K562 (cell line): ENCODE results near the gene PTGES3. TPM values are rescaled to one million over a fixed set of nuclear protein-coding genes. Genes with fewer than 3 reads are reported as not detected.

ENCODE experiments used
- ATAC-seq: fragments of 200-7000 bp; cut with Tn5 transposase; 3 replicates; pipeline ENCODE4 v1.9.1; 2020; ENCODE audit warnings: moderate library complexity
- BruUV-seq: library from RNA; stranded (reverse); fragments of 400-500 nt; replicated peaks from 2 replicates; lab custom pipeline; 2021; lab: Mats Ljungman, UMichigan
- CTCF ChIA-PET: fragments of 300-600 bp; formaldehyde crosslinking; extraction: SDS; loops from one replicate; lab custom pipeline; 2021; ENCODE audit warnings: low intra/inter-chr PET ratio; lab: Yijun Ruan, JAX
- POLR2A ChIA-PET: fragments of 300-600, 350-650 bp; sonication (Branson Sonifier 250); formaldehyde crosslinking; extraction: SDS; loops from one replicate; lab custom pipeline; 2021; ENCODE audit warnings: antibody characterized with exemption, inconsistent platforms; lab: Yijun Ruan, JAX
- DNase-seq, 4 experiments: peaks; one replicate each; pipeline versions ENCODE4 v3.0.0 to v3.0.0-alpha.2; 2011 to 2018; ENCODE audit warnings: low spot score in 3 of 4, mixed read lengths in 3 of 4; ENCODE audit errors: extremely low read depth in 1 of 4
- FAIRE-seq: peaks from 2 replicates; lab custom pipeline; 2011; peaks lifted over from hg19 to GRCh38; lab: Jason Lieb, UNC
- H2AFZ ChIP-seq: 2 replicates; pipeline ENCODE4 v1.6.0; 2011; ENCODE audit warnings: low read depth, low read length, control low read depth, inconsistent platforms
- H3K27ac ChIP-seq: fragments of 200-600 bp; 3 replicates; pipeline ENCODE4 v1.8.0; 2011; ENCODE audit warnings: low read depth, mild to moderate bottlenecking, control low read depth, inconsistent platforms, low read length, moderate library complexity, mixed read lengths; ENCODE audit errors: extremely low read depth
- H3K27me3 ChIP-seq, 2 experiments: fragments of 300-600 bp in 1 of 2; 2 replicates in 1 of 2; 3 replicates in 1 of 2; pipeline versions ENCODE4 v1.6.0 to v1.8.0; 2011; ENCODE audit warnings: inconsistent platforms in 2 of 2, low read length in 2 of 2, mild to moderate bottlenecking in 1 of 2, mixed read lengths in 1 of 2, moderate library complexity in 1 of 2; ENCODE audit not compliant: control insufficient read depth in 2 of 2, insufficient read depth in 2 of 2
- H3K36me3 ChIP-seq: fragments of 300-600 bp; 3 replicates; pipeline ENCODE4 v1.8.0; 2011; ENCODE audit warnings: mild to moderate bottlenecking, low read length, inconsistent platforms; ENCODE audit not compliant: control insufficient read depth, insufficient read depth
- H3K4me1 ChIP-seq, 2 experiments: fragments of 200-600 bp in 1 of 2; replicated peaks in 1 of 2; 2 replicates in 1 of 2; 3 replicates in 1 of 2; pipeline versions ENCODE4 v1.5.1 to v1.8.0; 2011; ENCODE audit warnings: inconsistent platforms in 2 of 2, low read length in 2 of 2, mild to moderate bottlenecking in 1 of 2, mixed read lengths in 1 of 2, moderate library complexity in 1 of 2; ENCODE audit not compliant: control insufficient read depth in 2 of 2, insufficient read depth in 2 of 2
- H3K4me2 ChIP-seq: 2 replicates; pipeline ENCODE4 v1.6.1; 2011; ENCODE audit warnings: low read length, control low read depth, inconsistent platforms, mixed read lengths; ENCODE audit not compliant: insufficient read depth
- H3K4me3 ChIP-seq: fragments of 200-600 bp; sonication (generic), shearing (Covaris generic); 2 replicates; pipeline ENCODE4 v1.5.1; 2016; ENCODE audit warnings: control low read depth, inconsistent platforms
- H3K79me2 ChIP-seq: fragments of 200-600 bp; 3 replicates; pipeline ENCODE4 v1.8.0; 2011; ENCODE audit warnings: low read length, inconsistent platforms; ENCODE audit not compliant: control insufficient read depth, insufficient read depth
- H3K9ac ChIP-seq, 2 experiments: 2 replicates each; pipeline versions ENCODE4 v1.6.0 to v1.6.1; 2011; ENCODE audit warnings: low read depth in 2 of 2, low read length in 2 of 2, control low read depth in 1 of 2, inconsistent platforms in 1 of 2, mild to moderate bottlenecking in 1 of 2, mixed read lengths in 1 of 2; ENCODE audit not compliant: insufficient read depth in 1 of 2
- H3K9me1 ChIP-seq: one replicate; pipeline ENCODE4 v1.6.0; 2011; ENCODE audit warnings: inconsistent platforms, mild to moderate bottlenecking, low read length, moderate library complexity; ENCODE audit not compliant: control insufficient read depth, insufficient read depth
- H3K9me3 ChIP-seq: replicated peaks from 2 replicates; pipeline ENCODE4 v1.5.1; 2011; ENCODE audit warnings: low read depth, low read length, inconsistent platforms; ENCODE audit not compliant: control insufficient read depth, insufficient read depth
- H4K20me1 ChIP-seq: replicated peaks from 2 replicates; pipeline ENCODE4 v1.6.1; 2011; ENCODE audit warnings: low read length, inconsistent platforms, mixed read lengths; ENCODE audit not compliant: control insufficient read depth, insufficient read depth
- ASH1L ChIP-seq: fragments of 450-650 bp; IDR thresholded peaks from 2 replicates; pipeline ENCODE4 v1.6.1; 2018; ENCODE audit warnings: borderline replicate concordance, mild to moderate bottlenecking, low read depth; ENCODE audit not compliant: partially characterized antibody
- CXXC5 ChIP-seq: fragments of 250-450 bp; sonication (Bioruptor Pico); IDR thresholded peaks from 2 replicates; pipeline ENCODE4 v1.8.0; 2022; ENCODE audit warnings: inconsistent platforms, mild to moderate bottlenecking, moderate library complexity
- HDAC8 ChIP-seq: fragments of 450-650 bp; IDR thresholded peaks from 2 replicates; pipeline ENCODE4 v1.6.1; 2016; ENCODE audit warnings: mild to moderate bottlenecking, missing genetic modification characterization, moderate library complexity, missing compliant biosample characterization
- KDM1A ChIP-seq, 2 experiments: fragments of 450-650 bp; IDR thresholded peaks; 2 replicates each; pipeline ENCODE4 v1.6.1; 2016; ENCODE audit warnings: mild to moderate bottlenecking in 2 of 2
- KDM4B ChIP-seq, 2 experiments: fragments of 450-650 bp in 1 of 2; sonication (generic) in 1 of 2; IDR thresholded peaks; 2 replicates each; pipeline ENCODE4 v1.6.1; 2016 to 2017; ENCODE audit warnings: borderline replicate concordance in 2 of 2, antibody characterized with exemption in 1 of 2, low read depth in 1 of 2, mild to moderate bottlenecking in 1 of 2
- NEUROD1 ChIP-seq: fragments of 150-350 bp; IDR thresholded peaks from 2 replicates; pipeline ENCODE4 v1.6.1; 2014; ENCODE audit warnings: borderline replicate concordance, low read length, low read depth; ENCODE audit not compliant: partially characterized antibody
- POLR2AphosphoS2 ChIP-seq: IDR thresholded peaks from 2 replicates; pipeline ENCODE4 v1.6.1; 2012; ENCODE audit warnings: low read length, improper control_type of control experiment
- POLR2G ChIP-seq: fragments of 200-400 bp; formaldehyde crosslinking; IDR thresholded peaks from 2 replicates; pipeline ENCODE4 v1.6.1; 2017; ENCODE audit warnings: low read depth, mild to moderate bottlenecking, antibody characterized with exemption, low read length, moderate library complexity
- POLR2H ChIP-seq: IDR thresholded peaks from 2 replicates; pipeline ENCODE4 v1.6.1; 2016; ENCODE audit warnings: missing genetic modification characterization, low read depth, mild to moderate bottlenecking, control low read depth, missing compliant biosample characterization, moderate library complexity
- POLR3A ChIP-seq: IDR thresholded peaks from 2 replicates; pipeline ENCODE4 v1.6.1; 2011; ENCODE audit warnings: borderline replicate concordance, mild to moderate bottlenecking, moderate library complexity; ENCODE audit not compliant: insufficient read length, insufficient read depth; ENCODE audit errors: extremely low read depth
- WGBS: fragments of 100-300 bp; shearing (Covaris generic); methylation state at CpG from one replicate; pipeline ENCODE4 v1.1.6; 2016; ENCODE audit warnings: low coverage, mixed read lengths; ENCODE audit not compliant: insufficient coverage; ENCODE audit errors: missing lambda C conversion rate; 5-methylcytosine and 5-hydroxymethylcytosine counted together
- in situ Hi-C: fragments of 300-500 bp; cut with MboI; formaldehyde crosslinking; loops from 4 replicates; pipeline ENCODE4 v1.15.0; 2018; ENCODE audit warnings: inconsistent platforms, mixed read lengths
- intact Hi-C: fragments of 100-400 bp; cut with micrococcal nuclease; formaldehyde crosslinking; loops from 2 replicates; pipeline ENCODE4 v1.14.2; 2022
- polyA plus RNA-seq, 8 experiments: library from polyadenylated mRNA; depleted of rRNA in 4 of 8; stranded (reverse) in 5 of 8; unstranded in 3 of 8; fragments of >200 nt; fragmentation: Nextera tagmentation in 2 of 8; fragmentation: Illumina TruSeq in 1 of 8; extraction: Ambion mirVana in 2 of 8; extraction: Trizol in 1 of 8; gene quantifications; 2 replicates each; pipeline versions ENCODE4 v1.2.1 to v1.2.3, GENCODE V29; 2011 to 2014; ENCODE audit warnings: inconsistent platforms in 1 of 8, missing spikeins in 1 of 8
- total RNA-seq, 7 experiments: library from RNA; depleted of rRNA in 6 of 7; stranded (reverse); fragments of >200 nt in 6 of 7; fragmentation: Illumina TruSeq in 2 of 7; extraction: Trizol in 2 of 7; gene quantifications; 2 replicates each; pipeline versions ENCODE4 v1.2.1 to v1.2.3, GENCODE V29; 2011 to 2021; ENCODE audit warnings: low replicate concordance in 1 of 7

PTGES3 gene
- total and polyA plus RNA-seq, 9 of the 15 experiments (the other 6 are each of a cell fraction or from before 2014, with no cell fraction given) = 163 to 501 (median 213) TPM

DNA sequence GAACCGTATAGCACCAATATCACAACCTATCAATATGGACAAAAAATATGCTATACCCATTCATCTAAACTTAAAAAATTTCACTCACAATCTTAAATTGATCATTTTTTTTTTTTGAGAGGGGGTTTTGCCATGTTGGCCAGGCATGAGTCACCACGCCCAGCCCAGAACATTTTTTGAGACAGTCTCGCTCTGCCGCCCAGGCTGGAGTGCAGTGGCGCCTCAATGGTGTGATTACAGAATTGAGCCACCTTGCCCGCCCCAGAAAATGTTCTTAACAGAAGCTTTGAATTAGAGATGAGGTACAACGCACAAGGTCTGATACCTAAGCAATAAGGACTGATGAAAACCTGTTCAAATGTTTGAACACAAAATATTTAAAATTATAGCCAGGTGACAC, 26.5 kb downstream of the PTGES3 start:
- CTCF ChIA-PET = no interaction called here
- intact Hi-C loops (no loop called here), in situ Hi-C loops (no loop called here)
- Histone ChIP-seq H4K20me1 (no peaks in the 10 kb centered on the region), H3K4me1 (no peaks in the 10 kb centered on the region; a peak in 1 of 5 replicates), H3K27me3 (no peaks in the 10 kb centered on the region), H3K9me1 (no peaks in the 10 kb centered on the region), H3K27ac (no peak overlapping the region), H3K4me3 (no peak overlapping the region), H3K9ac (no peak overlapping the region), H3K79me2 (peaks cover 3% of the 10 kb centered on the region), H3K36me3 (peaks cover 38% of the 10 kb centered on the region), H2AFZ (no peak overlapping the region), H3K4me2 (no peak overlapping the region), H3K9me3 (no peaks in the 10 kb centered on the region)
- POLR2A ChIA-PET = interaction anchor here (1.2 to 3.3 kb wide), 3 partner anchors 13 to 64 kb away, joined by 4 to 17 read pairs (median 5); partner anchors contain the start of gene NACA
- BruUV-seq = no TSS peak
- TF ChIP-seq POLR2G (peak; percentile 57), POLR2H (tag) (0 out of 2 replicates have a peak, but pooled peaks have one; percentile 42), HDAC8 (tag) (no peak), POLR2AphosphoS2 (0 out of 2 replicates have a peak, but pooled peaks have one; percentile 9)
- ATAC-seq (peak; percentile 21; the same call in 2 of the 3 replicates), FAIRE-seq (no peak), DNase-seq (no peak)
- 82% methylated on average over 7 of the region's 7 CpGs for WGBS

- no peak overlapping the region for H2AFZ ChIP-seq
- no peak overlapping the region for H3K4me3 ChIP-seq
- no peak overlapping the region for H3K9ac ChIP-seq
- BruUV-seq = no TSS peak
- H3K27ac ChIP-seq = no peak overlapping the region
- no peaks in the 10 kb centered on the region; the same call in 1 of the 2 replicates for H3K9me3 ChIP-seq
- ATAC-seq (no peak), FAIRE-seq (no peak), DNase-seq (no peak)
- no peaks in the 10 kb centered on the region; a peak in 1 of 5 replicates for H3K4me1 ChIP-seq
- H3K9me1 ChIP-seq = no peaks in the 10 kb centered on the region
- H3K79me2 ChIP-seq = no peaks in the 10 kb centered on the region
- CTCF ChIA-PET = no interaction called here
- intact Hi-C loops = no loop called here
- no peak overlapping the region for H3K4me2 ChIP-seq
- in situ Hi-C loops = no loop called here
- peaks cover 12% of the 10 kb centered on the region; the same call in 2 of the 3 replicates for H3K36me3 ChIP-seq
- POLR2A ChIA-PET = interaction anchor here (0.5 to 1.7 kb wide), 10 partner anchors 10 to 256 kb away, joined by 3 to 8 read pairs (median 4); partner anchors contain the start of genes ATP5F1B and PTGES3
- H4K20me1 ChIP-seq = no peaks in the 10 kb centered on the region
- no peaks in the 10 kb centered on the region for H3K27me3 ChIP-seq
- WGBS = 45% methylated on average over 1 of the region's 1 CpG
- TF ChIP-seq KDM1A (IDR thresholded peaks at IDR 0.05) (peak; percentile 54 to 80; a peak in 3 of 4 replicates), POLR3A (no peak), KDM4B (IDR thresholded peaks at IDR 0.05; ENCODE audit: borderline replicate concordance in 2 of 2, low read depth in 1 of 2) (no peak), CXXC5 (CRISPR knock-in tag) (no peak), NEUROD1 (no peak), ASH1L (no peak)
These were observed 29.2 kb downstream of the PTGES3 start for GRCh38 chr12:56658921-56659320.
